Urinary bladder (tissue), 4 donors: ENCODE results near the gene COPE. TPM values are rescaled to one million over a fixed set of nuclear protein-coding genes. Genes with fewer than 3 reads are reported as not detected.
"Not testable (repeated sequence)": the region's sequence is repeated elsewhere in the genome, so short reads cannot be mapped to it uniquely, and the experiment has no call there.

Experiments
- DNase-seq: peaks from one replicate; pipeline ENCODE4 v3.0.0-alpha.2; 2015; ENCODE audit errors: extremely low spot score
- H3K27ac ChIP-seq: one replicate; pipeline ENCODE4 v1.5.1; 2013; ENCODE audit warnings: low read depth, mild to moderate bottlenecking, moderate library complexity
- H3K36me3 ChIP-seq: one replicate; pipeline ENCODE4 v1.6.1; 2013; ENCODE audit warnings: mild to moderate bottlenecking, moderate library complexity; ENCODE audit not compliant: insufficient read depth
- H3K4me1 ChIP-seq: one replicate; pipeline ENCODE4 v1.6.1; 2013; ENCODE audit warnings: mild to moderate bottlenecking, moderate library complexity; ENCODE audit not compliant: insufficient read depth
- H3K4me3 ChIP-seq: one replicate; pipeline ENCODE4 v1.5.1; 2013; ENCODE audit warnings: low read depth, low read length
- WGBS: extraction: QIAGEN DNeasy Blood & Tissue Kit; methylation state at CpG from one replicate; pipeline ENCODE4 v1.1.7; 2013; 5-methylcytosine and 5-hydroxymethylcytosine counted together
- polyA plus RNA-seq: library from polyadenylated mRNA; stranded (reverse); fragments of 200-250 nt; gene quantifications from one replicate; pipeline ENCODE4 v1.2.3, GENCODE V29; 2013
- total RNA-seq: library from RNA; depleted of rRNA; stranded (reverse); fragments of >200 nt; gene quantifications from one replicate; pipeline ENCODE4 v1.2.3, GENCODE V29; 2014
- donor health status: healthy with polysubstance abuse.
- donor health status: healthy.

The COPE gene
- total RNA-seq (47.1 TPM), polyA plus RNA-seq (188 TPM)

- no peaks in the 10 kb centered on the region for H3K4me1 ChIP-seq
- peaks cover 3% of the 10 kb centered on the region for H3K36me3 ChIP-seq
- peak within 1 kb of the TSS; percentile 55 for H3K27ac ChIP-seq
- H3K4me3 ChIP-seq = peak within 1 kb of the TSS; percentile 69
- WGBS = under 1% methylated on average over 72 of the region's 72 CpGs
- peak; percentile 99 for DNase-seq
Measured at GRCh38 chr19:18919086-18919899, at the start of gene COPE, which contains the start of gene DDX49. Gene COPE (minus strand): TSS chr19:18919387. CDS start chr19:18919348, 39 bp downstream. Gene DDX49 (plus strand): TSS chr19:18919715. CDS start chr19:18919742, 27 bp downstream.

- Histone ChIP-seq H3K36me3 (no peaks in the 10 kb centered on the region), H3K4me3 (no peak overlapping the region), H3K27ac (no peak overlapping the region), H3K4me1 (no peaks in the 10 kb centered on the region)
- DNase-seq = no peak
- 48% methylated on average over 11 of the region's 11 CpGs for WGBS
Measured at GRCh38 chr19:18967358-18968146, 48.4 kb upstream of the COPE start.

- Histone ChIP-seq H3K27ac (no peak overlapping the region), H3K36me3 (no peaks in the 10 kb centered on the region), H3K4me3 (no peak overlapping the region), H3K4me1 (no peaks in the 10 kb centered on the region)
- DNase-seq = no peak
- WGBS = 54% methylated on average over 4 of the region's 4 CpGs
Measured at GRCh38 chr19:18966307-18966706, 47.1 kb upstream of the COPE start.

GRCh38 chr19:18964121-18964520 is 44.9 kb upstream of the COPE start:
- Histone ChIP-seq H3K36me3 (no peaks in the 10 kb centered on the region), H3K4me1 (no peaks in the 10 kb centered on the region), H3K27ac (no peak overlapping the region), H3K4me3 (no peak overlapping the region)
- DNase-seq = no peak
- WGBS = 90% methylated on average over 9 of the region's 9 CpGs

GRCh38 chr19:18961767-18962620 is 42.8 kb upstream of the COPE start:
- H3K4me1 ChIP-seq = no peaks in the 10 kb centered on the region
- no peak for DNase-seq
- no peak overlapping the region for H3K27ac ChIP-seq
- no peaks in the 10 kb centered on the region for H3K36me3 ChIP-seq
- H3K4me3 ChIP-seq = no peak overlapping the region
- WGBS = 24% methylated on average over 26 of the region's 26 CpGs

GRCh38 chr19:18960370-18960769 is 41.2 kb upstream of the COPE start:
- no peak for DNase-seq

GRCh38 chr19:18955042-18955441 is 35.9 kb upstream of the COPE start:
- Histone ChIP-seq H3K4me1 (no peaks in the 10 kb centered on the region), H3K4me3 (no peak overlapping the region), H3K36me3 (no peaks in the 10 kb centered on the region), H3K27ac (no peak overlapping the region)
- DNase-seq = no peak
- 96% methylated on average over 2 of the region's 2 CpGs for WGBS

More at GRCh38 chr19:18960370-18960769, 41.2 kb upstream of the COPE start:
- Histone ChIP-seq H3K4me1 (no peaks in the 10 kb centered on the region), H3K4me3 (no peak overlapping the region), H3K27ac (no peak overlapping the region), H3K36me3 (no peaks in the 10 kb centered on the region)
- 87% methylated on average over 4 of the region's 4 CpGs for WGBS

- no peak overlapping the region for H3K27ac ChIP-seq
- DNase-seq = no peak
- H3K4me1 ChIP-seq = no peaks in the 10 kb centered on the region
- no peak overlapping the region for H3K4me3 ChIP-seq
- 86% methylated on average over 3 of the region's 3 CpGs for WGBS
- H3K36me3 ChIP-seq = no peaks in the 10 kb centered on the region
Measured at GRCh38 chr19:18954094-18954493, 34.9 kb upstream of the COPE start.

GRCh38 chr19:18952364-18953003 is 33.3 kb upstream of the COPE start:
- H3K4me1 ChIP-seq, H3K4me3 ChIP-seq, H3K27ac ChIP-seq, DNase-seq, H3K36me3 ChIP-seq: not testable (repeated sequence)
- WGBS = 48% methylated on average over 17 of the region's 17 CpGs

GRCh38 chr19:18951721-18952281 is 32.6 kb upstream of the COPE start:
- no peak for DNase-seq
- 88% methylated on average over 7 of the region's 7 CpGs for WGBS
- Histone ChIP-seq H3K27ac (no peak overlapping the region), H3K36me3 (no peaks in the 10 kb centered on the region), H3K4me1 (no peaks in the 10 kb centered on the region), H3K4me3 (no peak overlapping the region)

GRCh38 chr19:18949858-18950257 is 30.7 kb upstream of the COPE start:
- Histone ChIP-seq H3K4me1 (no peaks in the 10 kb centered on the region), H3K27ac (no peak overlapping the region), H3K4me3 (no peak overlapping the region), H3K36me3 (no peaks in the 10 kb centered on the region)
- 92% methylated on average over 3 of the region's 3 CpGs for WGBS
- DNase-seq = no peak

- Histone ChIP-seq H3K4me3 (no peak overlapping the region), H3K27ac (no peak overlapping the region), H3K4me1 (no peaks in the 10 kb centered on the region), H3K36me3 (no peaks in the 10 kb centered on the region)
- no peak for DNase-seq
- 84% methylated on average over 5 of the region's 5 CpGs for WGBS
Measured at GRCh38 chr19:18948976-18949356, 29.8 kb upstream of the COPE start.
